ENCODE results near the gene MARK1.

DNA sequence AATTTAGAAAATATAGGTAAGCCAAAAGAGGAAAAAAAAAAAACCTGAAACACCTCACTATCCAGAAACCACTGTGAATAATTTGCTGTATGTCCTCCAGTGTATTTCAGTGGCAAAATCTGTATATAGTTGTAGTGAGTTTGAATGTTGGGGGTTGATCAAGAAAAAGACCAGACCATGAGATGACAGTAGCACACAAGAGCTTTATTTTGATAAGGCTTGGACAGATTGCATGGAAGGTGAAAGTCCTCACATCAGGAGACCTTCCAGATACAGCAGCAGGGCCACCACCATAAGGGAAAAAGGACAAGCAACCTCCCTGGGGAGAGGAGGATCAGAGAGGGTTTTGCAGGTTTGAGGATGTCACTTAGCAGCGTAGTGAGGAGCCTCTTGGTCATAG lies 146.0 kb downstream of the MARK1 start:
- no peak for TF ChIP-seq POLR2A (conservative IDR thresholded peaks at IDR 0.05)
- TF ChIP-seq, protein P1, sequence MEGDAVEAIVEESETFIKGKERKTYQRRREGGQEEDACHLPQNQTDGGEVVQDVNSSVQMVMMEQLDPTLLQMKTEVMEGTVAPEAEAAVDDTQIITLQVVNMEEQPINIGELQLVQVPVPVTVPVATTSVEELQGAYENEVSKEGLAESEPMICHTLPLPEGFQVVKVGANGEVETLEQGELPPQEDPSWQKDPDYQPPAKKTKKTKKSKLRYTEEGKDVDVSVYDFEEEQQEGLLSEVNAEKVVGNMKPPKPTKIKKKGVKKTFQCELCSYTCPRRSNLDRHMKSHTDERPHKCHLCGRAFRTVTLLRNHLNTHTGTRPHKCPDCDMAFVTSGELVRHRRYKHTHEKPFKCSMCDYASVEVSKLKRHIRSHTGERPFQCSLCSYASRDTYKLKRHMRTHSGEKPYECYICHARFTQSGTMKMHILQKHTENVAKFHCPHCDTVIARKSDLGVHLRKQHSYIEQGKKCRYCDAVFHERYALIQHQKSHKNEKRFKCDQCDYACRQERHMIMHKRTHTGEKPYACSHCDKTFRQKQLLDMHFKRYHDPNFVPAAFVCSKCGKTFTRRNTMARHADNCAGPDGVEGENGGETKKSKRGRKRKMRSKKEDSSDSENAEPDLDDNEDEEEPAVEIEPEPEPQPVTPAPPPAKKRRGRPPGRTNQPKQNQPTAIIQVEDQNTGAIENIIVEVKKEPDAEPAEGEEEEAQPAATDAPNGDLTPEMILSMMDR (IDR thresholded peaks at IDR 0.05 in 2 of 3, conservative IDR thresholded peaks at IDR 0.05 in 1 of 3; ENCODE audit: insufficient read depth in 2 of 3, low read depth in 1 of 3, low read length in 3 of 3) = no peak
- no peak for TF ChIP-seq XRCC3 (IDR thresholded peaks at IDR 0.05)
- TF ChIP-seq ZNF274 (IDR thresholded peaks at IDR 0.05; ENCODE audit: borderline replicate concordance, low read depth, low read length) = no peak
- no peak for TF ChIP-seq TAF15 (IDR thresholded peaks at IDR 0.05; ENCODE audit: low read depth, low read length)
- TF ChIP-seq TRIM24 (IDR thresholded peaks at IDR 0.05) = no peak
- TF ChIP-seq ZBTB7A (IDR thresholded peaks at IDR 0.05; ENCODE audit: borderline replicate concordance, control insufficient read depth, low read depth, low read length) = no peak
- no peak for TF ChIP-seq BRD9 (IDR thresholded peaks at IDR 0.05; ENCODE audit: low read depth, partially characterized antibody)
- TF ChIP-seq NFE2L1 (tag; IDR thresholded peaks at IDR 0.05; ENCODE audit: borderline replicate concordance, low read depth) = no peak
- no peak for TF ChIP-seq SMAD4 (CRISPR knock-in tag; conservative IDR thresholded peaks at IDR 0.05)
- TF ChIP-seq, protein P2, sequence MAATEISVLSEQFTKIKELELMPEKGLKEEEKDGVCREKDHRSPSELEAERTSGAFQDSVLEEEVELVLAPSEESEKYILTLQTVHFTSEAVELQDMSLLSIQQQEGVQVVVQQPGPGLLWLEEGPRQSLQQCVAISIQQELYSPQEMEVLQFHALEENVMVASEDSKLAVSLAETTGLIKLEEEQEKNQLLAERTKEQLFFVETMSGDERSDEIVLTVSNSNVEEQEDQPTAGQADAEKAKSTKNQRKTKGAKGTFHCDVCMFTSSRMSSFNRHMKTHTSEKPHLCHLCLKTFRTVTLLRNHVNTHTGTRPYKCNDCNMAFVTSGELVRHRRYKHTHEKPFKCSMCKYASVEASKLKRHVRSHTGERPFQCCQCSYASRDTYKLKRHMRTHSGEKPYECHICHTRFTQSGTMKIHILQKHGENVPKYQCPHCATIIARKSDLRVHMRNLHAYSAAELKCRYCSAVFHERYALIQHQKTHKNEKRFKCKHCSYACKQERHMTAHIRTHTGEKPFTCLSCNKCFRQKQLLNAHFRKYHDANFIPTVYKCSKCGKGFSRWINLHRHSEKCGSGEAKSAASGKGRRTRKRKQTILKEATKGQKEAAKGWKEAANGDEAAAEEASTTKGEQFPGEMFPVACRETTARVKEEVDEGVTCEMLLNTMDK (IDR thresholded peaks at IDR 0.05; ENCODE audit: borderline replicate concordance, insufficient read depth, low read depth, low read length, poor library complexity, severe bottlenecking) = no peak
- no peak for TF ChIP-seq SAFB2 (IDR thresholded peaks at IDR 0.05; ENCODE audit: borderline replicate concordance, low read depth, low read length, severe bottlenecking)

All from K562 (cell line).